ENCODE data around the gene KANK3.

DNA sequence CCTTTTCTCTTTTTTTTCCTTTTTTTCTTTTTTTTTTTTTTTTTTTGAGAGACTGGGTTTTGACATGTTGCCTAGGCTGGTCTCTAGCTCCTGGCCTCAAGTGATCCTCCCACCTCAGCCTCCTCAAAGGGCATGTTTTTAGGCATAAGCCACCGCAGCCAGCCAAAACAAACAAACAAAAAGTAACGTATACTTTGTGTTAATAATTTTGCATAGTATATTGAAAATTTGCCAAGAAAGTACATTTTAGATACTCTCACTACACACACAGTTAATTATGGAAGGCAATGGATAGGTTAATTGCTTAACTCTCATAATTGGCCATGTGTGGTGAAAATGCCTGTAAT, 45.5 kb upstream of the KANK3 start:
- TF ChIP-seq, protein P1, sequence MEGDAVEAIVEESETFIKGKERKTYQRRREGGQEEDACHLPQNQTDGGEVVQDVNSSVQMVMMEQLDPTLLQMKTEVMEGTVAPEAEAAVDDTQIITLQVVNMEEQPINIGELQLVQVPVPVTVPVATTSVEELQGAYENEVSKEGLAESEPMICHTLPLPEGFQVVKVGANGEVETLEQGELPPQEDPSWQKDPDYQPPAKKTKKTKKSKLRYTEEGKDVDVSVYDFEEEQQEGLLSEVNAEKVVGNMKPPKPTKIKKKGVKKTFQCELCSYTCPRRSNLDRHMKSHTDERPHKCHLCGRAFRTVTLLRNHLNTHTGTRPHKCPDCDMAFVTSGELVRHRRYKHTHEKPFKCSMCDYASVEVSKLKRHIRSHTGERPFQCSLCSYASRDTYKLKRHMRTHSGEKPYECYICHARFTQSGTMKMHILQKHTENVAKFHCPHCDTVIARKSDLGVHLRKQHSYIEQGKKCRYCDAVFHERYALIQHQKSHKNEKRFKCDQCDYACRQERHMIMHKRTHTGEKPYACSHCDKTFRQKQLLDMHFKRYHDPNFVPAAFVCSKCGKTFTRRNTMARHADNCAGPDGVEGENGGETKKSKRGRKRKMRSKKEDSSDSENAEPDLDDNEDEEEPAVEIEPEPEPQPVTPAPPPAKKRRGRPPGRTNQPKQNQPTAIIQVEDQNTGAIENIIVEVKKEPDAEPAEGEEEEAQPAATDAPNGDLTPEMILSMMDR (IDR thresholded peaks at IDR 0.05; ENCODE audit: insufficient read depth, low read depth, low read length) = no peak
- no peak for TF ChIP-seq EZH2 (IDR thresholded peaks at IDR 0.05; ENCODE audit: insufficient read depth, low read length)
